ENCODE data around the gene ARFIP2.

The ARFIP2 gene

DNA sequence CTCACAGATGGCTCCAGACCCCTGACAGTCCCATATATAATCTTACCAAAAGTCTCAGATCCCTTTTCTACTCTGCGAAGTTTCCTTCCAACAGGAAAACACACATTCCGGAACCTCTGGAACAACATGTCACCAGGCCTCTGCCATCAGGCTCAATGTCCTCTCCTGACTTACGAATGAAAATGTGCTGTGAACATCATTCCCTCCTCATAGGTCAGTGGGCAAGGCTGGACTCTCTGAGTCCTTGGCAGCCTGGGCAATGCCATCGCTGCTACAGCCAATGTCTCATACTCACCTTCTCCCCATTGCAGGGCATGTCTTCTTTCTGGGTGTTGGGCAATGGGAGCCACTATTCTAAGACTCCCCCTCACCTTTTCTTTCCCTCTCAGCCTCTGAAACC, 38.7 kb downstream of the ARFIP2 start:
- no peak for DNase-seq (ENCODE audit: low read depth)

- no peak for DNase-seq (ENCODE audit: low read depth)
These were observed 40.2 kb downstream of the ARFIP2 start, which contains the start of gene HPX for GRCh38 chr11:6440906-6441358. Gene HPX, minus strand, starts transcription at chr11:6440987. Its CDS starts 24 bp downstream, at chr11:6440963.

GRCh38 chr11:6438979-6439571, 42.1 kb downstream of the ARFIP2 start:
- DNase-seq (ENCODE audit: low read depth): peak; percentile 12

DNA sequence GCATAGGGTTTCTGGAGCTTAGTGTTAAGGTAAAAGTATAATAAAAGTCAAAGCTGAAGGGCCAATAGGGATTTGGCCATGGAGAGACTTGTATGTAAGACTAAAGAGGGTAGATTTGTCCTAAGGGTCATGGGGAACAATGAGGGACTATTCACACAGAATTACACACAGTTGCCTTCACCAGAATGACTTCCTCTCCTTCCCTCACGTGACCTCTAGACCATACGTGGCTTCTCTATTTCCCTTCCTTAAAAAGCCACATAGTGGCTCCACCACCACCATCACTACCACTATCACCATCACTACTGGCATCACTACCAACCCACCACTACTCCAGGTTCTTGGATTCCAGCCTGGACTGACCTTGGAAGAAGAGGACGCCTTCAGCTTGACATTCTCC, 43.1 kb downstream of the ARFIP2 start:
- no peak for DNase-seq (ENCODE audit: low read depth)

- DNase-seq (ENCODE audit: low read depth): no peak
These were observed 43.7 kb downstream of the ARFIP2 start for GRCh38 chr11:6437423-6437822.

- no peak for DNase-seq (ENCODE audit: low read depth)
These were observed 47.0 kb downstream of the ARFIP2 start for GRCh38 chr11:6433998-6434660.

GRCh38 chr11:6431861-6432260, 49.3 kb downstream of the ARFIP2 start:
- DNase-seq (ENCODE audit: low read depth): no peak

DNA sequence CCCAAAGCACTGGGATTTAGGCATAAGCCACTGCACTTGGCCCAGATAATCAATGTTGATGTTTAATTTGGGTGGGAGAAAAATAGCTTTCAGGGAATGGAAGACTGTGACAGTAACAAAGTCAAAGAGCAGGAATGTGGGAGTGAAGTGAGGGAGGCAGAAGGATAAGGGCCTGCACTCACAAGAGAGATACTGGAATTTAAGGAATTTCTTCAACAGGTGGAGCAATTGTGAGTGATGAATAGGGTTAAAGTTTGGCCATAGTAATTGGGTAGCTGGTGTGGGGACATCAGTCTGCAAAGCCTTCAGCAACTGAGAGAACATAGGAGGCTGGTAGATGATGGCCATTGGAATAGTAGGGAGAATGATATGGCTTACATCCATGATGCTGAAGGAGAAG, 53.6 kb downstream of the ARFIP2 start:
- no peak for DNase-seq (ENCODE audit: low read depth)
